IMR-90 (cell line): ENCODE measurements around the gene CCDC142. TPM values are rescaled to one million over a fixed set of nuclear protein-coding genes. Genes with fewer than 3 reads are reported as not detected.
"Not testable (repeated sequence)": the region's sequence is repeated elsewhere in the genome, so short reads cannot be mapped to it uniquely, and the experiment has no call there.

Source experiments
- ATAC-seq: fragments of 200-7000 bp; cut with Tn5 transposase; 2 replicates; pipeline ENCODE4 v1.9.1; 2020; ENCODE audit warnings: low read depth, mild to moderate bottlenecking, moderate library complexity
- BruUV-seq: library from RNA; stranded (reverse); fragments of 400-500 nt; replicated peaks from 2 replicates; lab custom pipeline; 2021; lab: Mats Ljungman, UMichigan
- CTCF ChIA-PET: fragments of 300-600 bp; formaldehyde crosslinking; extraction: SDS; loops from one replicate; lab custom pipeline; 2021; ENCODE audit warnings: antibody characterized with exemption; lab: Yijun Ruan, JAX
- POLR2A ChIA-PET: fragments of 300-600 bp; sonication (Branson Sonifier 250); formaldehyde crosslinking; loops from one replicate; lab custom pipeline; 2022; ENCODE audit warnings: antibody characterized with exemption; ENCODE audit not compliant: unreplicated experiment; lab: Charles Lee
- DNase-seq: peaks from one replicate; pipeline ENCODE4 v3.0.0; 2013
- H2AFZ ChIP-seq: replicated peaks from 2 replicates; pipeline ENCODE3; 2013; ENCODE audit warnings: low read length, mild to moderate bottlenecking; ENCODE audit not compliant: poor library complexity
- H2AK5ac ChIP-seq: 2 replicates; pipeline ENCODE4 v1.6.1; 2013; ENCODE audit warnings: low read depth, low read length, inconsistent platforms
- H2AK9ac ChIP-seq: replicated peaks from 2 replicates; pipeline ENCODE3; 2013; ENCODE audit warnings: mild to moderate bottlenecking, low read depth, low read length, moderate library complexity; ENCODE audit not compliant: poor library complexity
- H2BK120ac ChIP-seq: 2 replicates; pipeline ENCODE4 v1.6.1; 2013; ENCODE audit warnings: low read depth, low read length, inconsistent platforms
- H2BK15ac ChIP-seq: 3 replicates; pipeline ENCODE4 v1.6.1; 2013; ENCODE audit warnings: low read depth, low read length, inconsistent platforms
- H2BK20ac ChIP-seq: 2 replicates; pipeline ENCODE4 v1.6.1; 2013; ENCODE audit warnings: low read depth, mild to moderate bottlenecking, inconsistent platforms, low read length, moderate library complexity
- H2BK5ac ChIP-seq: 2 replicates; pipeline ENCODE4 v1.6.1; 2013; ENCODE audit warnings: mild to moderate bottlenecking, low read depth, low read length, inconsistent platforms; ENCODE audit not compliant: poor library complexity, severe bottlenecking
- H3K14ac ChIP-seq: replicated peaks from 2 replicates; pipeline ENCODE4 v1.6.1; 2013; ENCODE audit warnings: low read depth, low read length, inconsistent platforms
- H3K18ac ChIP-seq: 2 replicates; pipeline ENCODE4 v1.6.1; 2013; ENCODE audit warnings: low read depth, low read length, control low read depth
- H3K23ac ChIP-seq: 2 replicates; pipeline ENCODE4 v1.6.1; 2013; ENCODE audit warnings: low read depth, low read length, inconsistent platforms
- H3K27ac ChIP-seq: 2 replicates; pipeline ENCODE4 v1.5.1; 2013; ENCODE audit warnings: mild to moderate bottlenecking, control low read depth, low read length; ENCODE audit not compliant: insufficient read depth
- H3K27me3 ChIP-seq: 2 replicates; pipeline ENCODE4 v1.6.1; 2013; ENCODE audit warnings: low read length; ENCODE audit not compliant: control insufficient read depth, insufficient read depth
- H3K36me3 ChIP-seq: 2 replicates; pipeline ENCODE4 v1.6.1; 2013; ENCODE audit warnings: low read length, mixed read lengths; ENCODE audit not compliant: control insufficient read depth, insufficient read depth
- H3K4ac ChIP-seq: 2 replicates; pipeline ENCODE4 v1.6.1; 2013; ENCODE audit warnings: low read depth, low read length, inconsistent platforms
- H3K4me1 ChIP-seq: 2 replicates; pipeline ENCODE4 v1.6.1; 2013; ENCODE audit warnings: low read length, mixed read lengths; ENCODE audit not compliant: control insufficient read depth, insufficient read depth
- H3K4me2 ChIP-seq: 2 replicates; pipeline ENCODE4 v1.6.1; 2013; ENCODE audit warnings: low read depth, mild to moderate bottlenecking, control low read depth, low read length, moderate library complexity
- H3K4me3 ChIP-seq: 2 replicates; pipeline ENCODE4 v1.5.1; 2013; ENCODE audit warnings: low read depth, mild to moderate bottlenecking, control low read depth, low read length, moderate library complexity; ENCODE audit not compliant: insufficient read depth
- H3K56ac ChIP-seq: 2 replicates; pipeline ENCODE4 v1.6.1; 2013; ENCODE audit warnings: low read length, inconsistent platforms; ENCODE audit not compliant: insufficient read depth; ENCODE audit errors: extremely low read depth
- H3K79me1 ChIP-seq, 2 experiments: 2 replicates each; pipeline ENCODE4 v1.6.1; 2013; ENCODE audit warnings: low read length in 2 of 2, inconsistent platforms in 1 of 2, low read depth in 1 of 2
- H3K9ac ChIP-seq: 2 replicates; pipeline ENCODE4 v1.6.1; 2013; ENCODE audit warnings: low read depth, low read length, control low read depth
- H3K9me1 ChIP-seq: 2 replicates; pipeline ENCODE4 v1.6.1; 2013; ENCODE audit warnings: low read length, inconsistent platforms; ENCODE audit not compliant: insufficient read depth
- H3K9me3 ChIP-seq: 2 replicates; pipeline ENCODE4 v1.6.1; 2013; ENCODE audit warnings: low read length; ENCODE audit not compliant: control insufficient read depth, insufficient read depth
- H4K20me1 ChIP-seq: 2 replicates; pipeline ENCODE4 v1.6.1; 2013; ENCODE audit warnings: low read length, inconsistent platforms; ENCODE audit not compliant: insufficient read depth
- H4K5ac ChIP-seq: 2 replicates; pipeline ENCODE4 v1.6.1; 2013; ENCODE audit warnings: mild to moderate bottlenecking, low read depth, low read length, control low read depth
- H4K8ac ChIP-seq, 2 experiments: 2 replicates each; pipeline ENCODE4 v1.6.1; 2013; ENCODE audit warnings: low read depth in 2 of 2, low read length in 2 of 2, control low read depth in 1 of 2, inconsistent platforms in 1 of 2
- H4K91ac ChIP-seq: 2 replicates; pipeline ENCODE4 v1.6.1; 2013; ENCODE audit warnings: low read depth, low read length, inconsistent platforms; ENCODE audit not compliant: insufficient read depth
- CTCF ChIP-seq: conservative IDR thresholded peaks from 2 replicates; pipeline ENCODE4 v1.5.1; 2012; ENCODE audit warnings: mild to moderate bottlenecking, low read depth, low read length, improper control_type of control experiment
- MXI1 ChIP-seq: IDR thresholded peaks from 2 replicates; pipeline ENCODE4 v1.6.1; 2012; ENCODE audit warnings: low read depth, mild to moderate bottlenecking, low read length, moderate library complexity, borderline replicate concordance
- WGBS, 2 experiments: methylation state at CpG; one replicate each; pipeline versions ENCODE4 v1.1.5 to v1.1.7; 2013; ENCODE audit warnings: missing lambda C conversion rate in 2 of 2; ENCODE audit not compliant: insufficient read length in 1 of 2; ENCODE audit errors: extremely low coverage in 2 of 2; 5-methylcytosine and 5-hydroxymethylcytosine counted together
- dilution Hi-C: fragments of 300-500 bp; cut with HindIII; formaldehyde crosslinking; loops from one replicate; pipeline ENCODE4 v1.14.3; 2018; ENCODE audit warnings: low sequenced_read_pairs; ENCODE audit not compliant: unreplicated experiment
- in situ Hi-C: fragments of 300-500 bp; cut with MboI; formaldehyde crosslinking; loops from 3 replicates; pipeline ENCODE4 v1.14.3; 2019; ENCODE audit warnings: low sequenced_read_pairs, inconsistent platforms, mixed read lengths
- intact Hi-C: fragments of 100-400 bp; cut with micrococcal nuclease; formaldehyde crosslinking; loops from 2 replicates; pipeline ENCODE4 v1.10.0; 2022
- polyA plus RNA-seq, 3 experiments: library from polyadenylated mRNA; depleted of rRNA; stranded (reverse); fragments of >200 nt; gene quantifications; 2 replicates each; pipeline ENCODE4 v1.2.3, GENCODE V29; 2012; ENCODE audit warnings: low replicate concordance in 1 of 3
- total RNA-seq: library from RNA; depleted of rRNA; stranded (reverse); fragments of >200 nt; gene quantifications from 2 replicates; pipeline ENCODE4 v1.2.3, GENCODE V29; 2012

The CCDC142 gene
- total and polyA plus RNA-seq, 2 of the 4 experiments (the other 2 are of a cell fraction) = 8.4 to 14.0 TPM

GRCh38 chr2:74461187-74462053, 21.4 kb downstream of the CCDC142 start:
- Histone ChIP-seq H2AK5ac (no peak overlapping the region), H3K27me3 (no peaks in the 10 kb centered on the region), H3K18ac (no peak overlapping the region), H2AK9ac (peak overlapping the region; percentile 29), H4K91ac (no peak overlapping the region), H3K23ac (no peak overlapping the region), H2BK15ac (no peak overlapping the region), H3K27ac (no peak overlapping the region), H2AFZ (no peak overlapping the region), H3K9me3 (no peaks in the 10 kb centered on the region), H2BK5ac (no peak overlapping the region), H3K4me2 (no peak overlapping the region), H3K14ac (no peak overlapping the region), H2BK120ac (no peak overlapping the region), H4K20me1 (no peaks in the 10 kb centered on the region), H3K36me3 (peaks cover 21% of the 10 kb centered on the region), H3K4me1 (peaks cover 8% of the 10 kb centered on the region), H3K79me1 (peaks cover 13 to 59% of the 10 kb centered on the region in 2 experiments; a peak in 3 of 4 replicates), H4K8ac (no peak overlapping the region), H4K5ac (no peak overlapping the region), H3K9ac (no peak overlapping the region), H2BK20ac (no peak overlapping the region), H3K9me1 (no peaks in the 10 kb centered on the region), H3K56ac (no peak overlapping the region), H3K4me3 (no peak overlapping the region), H3K4ac (no peak overlapping the region)
- no TSS peak for BruUV-seq
- in situ Hi-C loops = no loop called here
- 97% methylated on average over 13 of the region's 27 CpGs; no CpG with 5 or more reads in 1 of the 2 experiments for whole genome bisulfite sequencing, 2 experiments
- intact Hi-C loops = no loop called here
- DNase-seq (no peak), ATAC-seq (no peak)
- TF ChIP-seq CTCF (peak; percentile 14; the same call in 1 of the 2 replicates), MXI1 (no peak)
- POLR2A ChIA-PET = no interaction called here
- dilution Hi-C loops = no loop called here
- CTCF ChIA-PET = no interaction called here

GRCh38 chr2:74460187-74460586, 22.6 kb downstream of the CCDC142 start:
- H2BK120ac ChIP-seq, H3K27ac ChIP-seq, H3K23ac ChIP-seq, H3K9me3 ChIP-seq, H3K9ac ChIP-seq, POLR2A ChIA-PET, H2AK5ac ChIP-seq, CTCF ChIA-PET, H3K4ac ChIP-seq, in situ Hi-C loops, H3K18ac ChIP-seq, H2BK20ac ChIP-seq, H3K56ac ChIP-seq, dilution Hi-C loops, H4K8ac ChIP-seq, H3K4me3 ChIP-seq, H2BK5ac ChIP-seq, H2AK9ac ChIP-seq, H4K20me1 ChIP-seq, intact Hi-C loops, H2AFZ ChIP-seq, DNase-seq, H3K14ac ChIP-seq, H3K4me2 ChIP-seq, H4K91ac ChIP-seq, H2BK15ac ChIP-seq, H3K27me3 ChIP-seq, H4K5ac ChIP-seq, H3K9me1 ChIP-seq, ATAC-seq: not testable (repeated sequence)
- Histone ChIP-seq H3K79me1 (peaks cover 18 to 61% of the 10 kb centered on the region in 2 experiments), H3K4me1 (peaks cover 13% of the 10 kb centered on the region), H3K36me3 (peaks cover 21% of the 10 kb centered on the region)
- 90% methylated on average over 2 of the region's 10 CpGs; no CpG with 5 or more reads in 1 of the 2 experiments for WGBS, 2 experiments
- BruUV-seq = TSS peak; percentile 79
